Upper lobe of right lung (tissue), 1 donor: ENCODE measurements around the gene RFC3. TPM values are rescaled to one million over a fixed set of nuclear protein-coding genes. Genes with fewer than 3 reads are reported as not detected.

Source experiments
- ATAC-seq: fragments of 200-7000 bp; cut with Tn5 transposase; one replicate; pipeline ENCODE4 v1.9.1; 2020; ENCODE audit warnings: mild to moderate bottlenecking, moderate library complexity
- DNase-seq: peaks from one replicate; pipeline ENCODE4 v3.0.0-alpha.2; 2020
- H3K27ac ChIP-seq: fragments of 200-600 bp; one replicate; pipeline ENCODE4 v1.8.0; 2022
- H3K27me3 ChIP-seq: fragments of 200-600 bp; one replicate; pipeline ENCODE4 v1.8.0; 2022; ENCODE audit warnings: mild to moderate bottlenecking
- H3K36me3 ChIP-seq: fragments of 200-600 bp; one replicate; pipeline ENCODE4 v1.8.0; 2022
- H3K4me1 ChIP-seq: fragments of 200-600 bp; one replicate; pipeline ENCODE4 v1.8.0; 2022
- H3K4me3 ChIP-seq: fragments of 200-600 bp; one replicate; pipeline ENCODE4 v1.8.0; 2022; ENCODE audit warnings: mild to moderate bottlenecking
- H3K9me3 ChIP-seq: fragments of 200-600 bp; one replicate; pipeline ENCODE4 v1.8.0; 2022
- CTCF ChIP-seq: fragments of 200-600 bp; IDR thresholded peaks from one replicate; pipeline ENCODE4 v1.8.0; 2022; ENCODE audit warnings: antibody characterized with exemption
- intact Hi-C: fragments of 100-400 bp; cut with DNase I; formaldehyde crosslinking; loops from one replicate; pipeline ENCODE4 v1.11.0; 2022
- total RNA-seq: library from RNA; stranded (reverse); fragmentation: NEBNext Ultra II Directional; extraction: Animal tissue kit (Norgen Biotek cat#: 25700); gene quantifications from one replicate; pipeline ENCODE4 v1.2.1, GENCODE V29; 2021
- donor health status: DM: no; HTN: yes; CAD: no; lungs with severe emphysema.

Gene RFC3
- total RNA-seq, 1 donor from 2014 or later = 7.4 TPM

- no peaks in the 10 kb centered on the region for H3K4me1 ChIP-seq
- H3K27ac ChIP-seq = no peak overlapping the region
- no peak for TF ChIP-seq CTCF
- H3K4me3 ChIP-seq = no peak overlapping the region
- H3K9me3 ChIP-seq = no peaks in the 10 kb centered on the region
- intact Hi-C loops = no loop called here
- DNase-seq (no peak), ATAC-seq (no peak)
- H3K36me3 ChIP-seq = peaks cover 3% of the 10 kb centered on the region
- H3K27me3 ChIP-seq = no peaks in the 10 kb centered on the region
Observed at GRCh38 chr13:33840402-33840801, 22.5 kb downstream of the RFC3 start.

GRCh38 chr13:33842207-33842606 lies 24.3 kb downstream of the RFC3 start:
- ATAC-seq (no peak), DNase-seq (no peak)
- intact Hi-C loops = no loop called here
- Histone ChIP-seq H3K4me1 (no peaks in the 10 kb centered on the region), H3K27me3 (no peaks in the 10 kb centered on the region), H3K9me3 (no peaks in the 10 kb centered on the region), H3K27ac (no peak overlapping the region), H3K4me3 (no peak overlapping the region), H3K36me3 (no peaks in the 10 kb centered on the region)
- no peak for TF ChIP-seq CTCF

- intact Hi-C loops = no loop called here
- Histone ChIP-seq H3K36me3 (no peaks in the 10 kb centered on the region), H3K4me1 (no peaks in the 10 kb centered on the region), H3K9me3 (no peaks in the 10 kb centered on the region), H3K27me3 (no peaks in the 10 kb centered on the region), H3K4me3 (no peak overlapping the region), H3K27ac (no peak overlapping the region)
- DNase-seq = no peak
- no peak for ATAC-seq
- no peak for TF ChIP-seq CTCF
Observed at GRCh38 chr13:33842986-33843385, 25.0 kb downstream of the RFC3 start.

GRCh38 chr13:33845572-33846302 lies 27.8 kb downstream of the RFC3 start:
- H3K4me3 ChIP-seq = no peak overlapping the region
- TF ChIP-seq CTCF = no peak
- no peak for ATAC-seq
- no peak for DNase-seq
- no peak overlapping the region for H3K27ac ChIP-seq
- intact Hi-C loops = no loop called here
- H3K27me3 ChIP-seq = no peaks in the 10 kb centered on the region
- H3K9me3 ChIP-seq = no peaks in the 10 kb centered on the region
- H3K36me3 ChIP-seq = no peaks in the 10 kb centered on the region
- no peaks in the 10 kb centered on the region for H3K4me1 ChIP-seq

- ATAC-seq = no peak
- H3K4me3 ChIP-seq = no peak overlapping the region
- H3K36me3 ChIP-seq = no peaks in the 10 kb centered on the region
- no peaks in the 10 kb centered on the region for H3K27me3 ChIP-seq
- H3K27ac ChIP-seq = no peak overlapping the region
- TF ChIP-seq CTCF = no peak
- DNase-seq = no peak
- intact Hi-C loops = no loop called here
- H3K4me1 ChIP-seq = no peaks in the 10 kb centered on the region
- no peaks in the 10 kb centered on the region for H3K9me3 ChIP-seq
Observed at GRCh38 chr13:33846303-33847062, 28.5 kb downstream of the RFC3 start.
